ENCODE measurements around the gene DHX57.

DNA sequence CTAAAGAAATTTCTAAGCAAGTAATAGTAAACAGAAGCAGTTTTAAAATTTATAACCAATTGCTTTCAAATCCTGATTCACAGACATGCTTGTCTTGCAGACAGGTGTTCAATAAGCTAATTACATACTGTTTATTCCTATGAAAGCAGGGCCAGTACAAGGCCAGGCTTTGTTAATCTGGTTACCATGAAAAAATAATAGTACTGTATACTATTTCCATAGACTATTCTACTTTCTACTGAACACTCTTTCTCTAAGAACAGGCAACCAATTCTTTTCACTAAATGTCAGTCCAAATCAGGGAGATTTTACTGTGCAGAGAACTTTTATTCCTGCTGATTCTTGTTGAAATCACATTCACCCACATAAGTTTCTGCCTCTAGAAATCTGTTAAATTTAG is 121.7 kb downstream of the DHX57 start:
- TF ChIP-seq POLR2A (IDR thresholded peaks at IDR 0.05; ENCODE audit: low read depth, low read length) (no peak), POLR2AphosphoS5 (IDR thresholded peaks at IDR 0.05; ENCODE audit: low read depth, low read length) (no peak), TAF1 (IDR thresholded peaks at IDR 0.05; ENCODE audit: borderline replicate concordance, low read depth, low read length) (no peak)
